Camera-type eye (tissue), 1 donor: Measurements from ENCODE around the gene ARL4A. TPM values are rescaled to one million over a fixed set of nuclear protein-coding genes. Genes with fewer than 3 reads are reported as not detected.

Experiments
- total RNA-seq: library from RNA; depleted of rRNA; stranded (reverse); fragments of >200 nt; gene quantifications from one replicate; pipeline ENCODE4 v1.2.3, GENCODE V29; 2014

Gene ARL4A, protein sequence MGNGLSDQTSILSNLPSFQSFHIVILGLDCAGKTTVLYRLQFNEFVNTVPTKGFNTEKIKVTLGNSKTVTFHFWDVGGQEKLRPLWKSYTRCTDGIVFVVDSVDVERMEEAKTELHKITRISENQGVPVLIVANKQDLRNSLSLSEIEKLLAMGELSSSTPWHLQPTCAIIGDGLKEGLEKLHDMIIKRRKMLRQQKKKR
- 86.7 TPM for total RNA-seq

DNA sequence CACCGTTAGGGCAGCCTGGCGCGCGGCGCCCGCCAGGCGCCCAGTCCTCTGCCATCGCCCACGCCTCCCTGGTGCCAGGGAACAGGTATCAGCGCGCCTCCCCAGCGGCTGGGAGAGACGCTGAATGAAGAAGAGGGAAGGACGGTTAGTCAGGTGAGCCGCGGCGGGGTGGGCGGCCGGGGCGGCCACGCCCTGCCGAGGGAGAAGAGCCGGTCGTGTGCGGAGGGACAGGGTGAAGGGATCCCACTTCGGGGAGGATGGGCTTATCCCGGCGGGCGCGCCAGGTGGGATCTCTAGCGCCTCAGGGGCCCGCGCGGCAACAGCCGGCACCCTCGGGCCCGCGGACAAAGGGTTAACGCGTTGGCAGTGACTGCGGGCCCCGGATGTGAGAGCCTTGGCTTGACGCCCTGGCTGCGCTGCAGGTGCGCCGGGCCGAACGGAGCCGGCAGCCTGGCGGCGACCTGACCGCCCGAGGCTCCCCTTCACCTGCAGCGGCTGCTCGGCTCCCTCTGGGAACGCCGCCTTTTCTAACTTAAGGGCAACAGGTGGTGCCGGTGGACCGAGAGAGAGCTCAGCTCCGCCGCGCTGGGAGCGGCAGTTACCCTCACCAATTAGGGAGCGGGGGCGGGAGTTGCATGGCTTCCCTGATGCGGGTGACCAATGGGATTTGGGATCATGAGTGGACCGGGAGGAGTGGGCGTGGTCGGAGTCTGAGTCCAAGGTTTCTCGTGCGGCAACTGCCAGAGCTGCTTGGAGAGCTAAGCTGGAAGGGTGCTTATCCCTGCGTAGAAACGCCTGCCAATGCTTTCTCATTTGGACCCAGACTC is at the start of gene ARL4A:
Gene ARL4A, plus strand, starts transcription at position 743 of the 827 bp plus-strand sequence. CDS start 622 bp downstream, outside the sequence.

Other genes starting within 250 kb of the ARL4A start
- 3.4 TPM for gene SCIN, start 116.9 kb upstream of the ARL4A start, total RNA-seq